ENCODE measurements around the gene FKBP1A. TPM values are rescaled to one million over a fixed set of nuclear protein-coding genes. Genes with fewer than 3 reads are reported as not detected.
A peak's percentile ranks its signal among the peaks of the same experiment; 100 is the strongest.

Gene FKBP1A
- total and polyA plus RNA-seq, 10 donors = 135 to 338 (median 248) TPM

- intact Hi-C loops (cut with DNase I; ENCODE audit: low total_unique reads) = no loop called here
- peaks cover 0 to 42% (median 0%) of the 10 kb centered on the region in 6 donors for H3K36me3 ChIP-seq
- H3K9me3 ChIP-seq = no peaks in the 10 kb centered on the region
- peak; percentile 27 for DNase-seq
- no peaks in the 10 kb centered on the region for H3K27me3 ChIP-seq (replicated peaks in 1 of 7)
- peaks cover 37 to 88% (median 60%) of the 10 kb centered on the region in 6 donors for H3K4me1 ChIP-seq
- H3K4me3 ChIP-seq = no peak overlapping the region
- H3K27ac ChIP-seq = peak overlapping the region in 3 of 8 donors; percentile 10 to 99 (median 10)
- WGBS, 5 donors = 91 to 96% (median 92%) methylated on average over 11 of the region's 11 CpGs
- TF ChIP-seq CTCF (IDR thresholded peaks at IDR 0.05 in 8 of 11, conservative IDR thresholded peaks at IDR 0.05 in 3 of 11) (no peak), POLR2AphosphoS5 (IDR thresholded peaks at IDR 0.05) (no peak), POLR2A (IDR thresholded peaks at IDR 0.05) (no peak)
Measured at GRCh38 chr20:1333462-1334369, 59.1 kb downstream of the FKBP1A start.

GRCh38 chr20:1332749-1333300, 60.0 kb downstream of the FKBP1A start:
- Histone ChIP-seq H3K36me3 (peaks cover 0 to 46% (median 0%) of the 10 kb centered on the region in 6 donors), H3K27ac (peak overlapping the region in 4 of 8 donors; percentile 10 to 99 (median 16)), H3K4me3 (no peak overlapping the region), H3K4me1 (peaks cover 31 to 88% (median 63%) of the 10 kb centered on the region in 6 donors), H3K27me3 (replicated peaks in 1 of 7) (no peaks in the 10 kb centered on the region), H3K9me3 (no peaks in the 10 kb centered on the region)
- DNase-seq = no peak
- intact Hi-C loops (cut with DNase I; ENCODE audit: low total_unique reads) = no loop called here
- TF ChIP-seq POLR2AphosphoS5 (IDR thresholded peaks at IDR 0.05) (no peak), POLR2A (IDR thresholded peaks at IDR 0.05) (no peak), CTCF (IDR thresholded peaks at IDR 0.05 in 8 of 11, conservative IDR thresholded peaks at IDR 0.05 in 3 of 11) (no peak)
- WGBS, 5 donors = 92 to 98% (median 94%) methylated on average over 2 of the region's 2 CpGs

- Histone ChIP-seq H3K27me3 (replicated peaks in 1 of 7) (no peaks in the 10 kb centered on the region), H3K27ac (peak overlapping the region in 2 of 8 donors; percentile 94 to 99), H3K36me3 (peaks cover 0 to 46% (median 0%) of the 10 kb centered on the region in 6 donors), H3K9me3 (no peaks in the 10 kb centered on the region), H3K4me3 (no peak overlapping the region), H3K4me1 (peaks cover 30 to 88% (median 63%) of the 10 kb centered on the region in 6 donors)
- TF ChIP-seq POLR2AphosphoS5 (IDR thresholded peaks at IDR 0.05) (no peak), CTCF (IDR thresholded peaks at IDR 0.05 in 8 of 11, conservative IDR thresholded peaks at IDR 0.05 in 3 of 11) (no peak), POLR2A (IDR thresholded peaks at IDR 0.05) (no peak)
- 93 to 97% (median 95%) methylated on average over 6 of the region's 6 CpGs for WGBS, 5 donors
- DNase-seq = peak; percentile 24
- intact Hi-C loops (cut with DNase I; ENCODE audit: low total_unique reads) = no loop called here
Measured at GRCh38 chr20:1331801-1332453, 60.9 kb downstream of the FKBP1A start.

Measured in spleen (tissue), 11 donors.